Measurements from ENCODE around the gene MED29. TPM values are rescaled to one million over a fixed set of nuclear protein-coding genes. Genes with fewer than 3 reads are reported as not detected.

MED29 gene
- total RNA-seq, 1 experiment from 2014 or later: 26.7 TPM

DNA sequence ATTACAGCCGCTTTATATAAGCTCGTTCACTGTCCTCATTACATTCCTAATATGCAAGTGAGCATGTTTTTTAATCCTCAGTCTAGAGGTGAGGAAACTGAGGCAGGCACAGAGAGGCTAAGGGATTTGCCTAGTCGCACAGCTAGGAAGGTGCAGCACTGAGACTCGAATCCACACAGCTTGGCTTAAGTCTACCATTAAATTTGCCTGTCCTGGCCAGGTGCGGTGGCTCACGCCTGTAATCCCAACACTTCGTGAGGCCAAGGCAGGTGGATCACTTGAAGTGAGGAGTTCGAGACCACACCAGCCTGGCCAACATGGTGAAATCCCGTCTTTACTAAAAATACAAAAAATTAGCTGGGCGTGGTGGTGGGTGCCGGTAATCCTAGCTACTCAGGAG is 36.5 kb downstream of the MED29 start:
- no peak for DNase-seq (ENCODE audit: low spot score)

DNA sequence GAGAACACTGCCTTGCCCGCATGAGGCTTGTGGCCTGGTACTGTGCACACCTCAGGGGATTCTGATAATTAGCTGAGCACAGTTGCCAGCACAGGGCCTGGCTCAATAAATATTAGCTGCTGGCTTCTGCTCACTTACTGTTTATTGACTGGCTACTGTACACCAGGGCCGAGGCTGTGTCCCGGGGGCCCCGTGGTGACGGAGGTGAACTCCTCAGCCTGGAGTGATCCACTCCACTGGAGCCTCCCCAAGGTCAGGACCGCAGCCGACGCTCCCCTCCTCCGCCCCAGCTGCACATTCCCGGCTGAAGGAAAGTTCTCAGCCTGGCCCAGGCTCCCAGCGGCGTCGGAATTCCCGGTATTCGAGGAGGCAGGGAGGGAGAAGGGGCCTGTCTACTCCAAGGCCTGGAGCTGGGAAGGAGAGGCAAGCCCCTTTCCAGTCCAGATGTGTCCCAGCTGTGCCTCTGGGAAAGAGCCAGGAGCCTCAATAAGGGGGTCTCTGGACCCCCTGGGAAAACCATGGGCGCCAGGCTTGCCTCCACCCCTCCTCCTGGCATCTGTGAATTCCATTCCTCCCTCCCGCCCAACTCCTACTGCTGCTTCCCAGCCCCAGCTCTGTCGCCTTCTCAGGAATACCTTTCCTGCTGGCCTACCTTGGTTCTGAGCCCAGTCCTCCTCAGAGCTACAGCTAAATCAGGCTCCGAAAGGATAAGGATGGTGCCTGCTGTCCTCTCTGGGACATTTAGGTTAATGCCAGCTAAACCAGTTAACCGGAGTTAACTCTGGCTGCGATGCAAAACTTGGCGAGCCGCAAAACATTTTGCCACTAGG is 37.3 kb downstream of the MED29 start:
- DNase-seq (ENCODE audit: low spot score): no peak

DNA sequence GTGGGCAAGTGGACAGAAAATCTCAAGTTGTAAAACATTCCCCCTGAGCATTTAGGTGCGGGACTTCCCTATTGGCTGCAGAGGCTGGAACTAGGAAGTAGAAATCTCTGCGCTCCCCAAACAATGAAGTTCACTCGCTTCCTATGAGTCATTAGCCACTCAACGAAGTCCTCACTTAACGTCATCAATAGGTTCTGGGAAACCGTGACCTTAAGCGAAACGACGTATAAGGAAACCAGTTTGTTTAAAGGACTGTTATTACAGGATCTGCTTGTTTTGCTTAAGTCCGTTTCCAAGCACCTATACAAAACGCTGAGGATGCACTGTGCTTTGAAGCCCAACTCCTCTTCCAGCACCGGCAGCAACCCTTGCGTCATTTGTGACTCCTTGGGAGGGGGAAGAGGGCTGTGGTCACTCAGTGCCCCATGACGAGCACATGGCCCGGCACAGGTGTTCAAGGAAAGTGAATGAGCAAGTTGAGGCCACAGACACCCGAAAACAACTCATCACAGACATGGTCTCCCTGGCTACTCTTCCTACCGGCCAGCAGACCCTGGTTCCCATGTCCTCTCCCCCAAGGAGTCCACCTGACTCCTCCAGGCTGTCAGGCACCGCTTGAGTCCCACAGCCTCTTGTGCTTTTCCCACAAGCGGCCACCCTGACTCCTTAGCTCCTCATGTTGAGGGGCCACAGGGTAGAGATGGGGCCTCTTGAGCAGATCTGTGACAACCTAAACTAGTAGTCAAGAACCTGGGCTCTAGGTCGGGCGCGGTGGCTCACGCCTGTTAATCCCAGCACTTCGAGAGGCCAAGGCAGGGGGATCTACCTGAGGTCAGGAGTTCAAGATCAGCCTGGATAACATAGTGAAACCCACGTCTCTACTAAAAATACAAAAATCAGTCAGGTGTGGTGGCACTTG is 39.8 kb downstream of the MED29 start:
- peak; percentile 99 for DNase-seq (ENCODE audit: low spot score)

DNA sequence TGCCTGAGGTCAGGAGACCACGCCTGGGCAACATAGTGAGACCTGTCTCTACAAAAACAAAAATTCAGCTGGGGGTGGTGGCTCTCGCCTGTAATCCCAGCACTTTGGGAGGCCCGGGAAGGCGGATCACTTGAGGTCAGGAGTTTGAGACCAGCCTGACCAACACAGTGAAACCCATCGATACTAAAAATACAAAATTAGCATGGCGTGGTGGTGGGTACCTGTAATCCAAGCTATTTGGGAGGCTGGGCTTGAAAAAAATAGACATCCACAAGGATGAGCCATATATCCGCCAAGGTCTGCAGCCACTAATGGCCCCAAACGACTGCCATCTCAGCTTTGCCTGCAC is 41.5 kb downstream of the MED29 start:
- DNase-seq (ENCODE audit: low spot score): no peak

DNA sequence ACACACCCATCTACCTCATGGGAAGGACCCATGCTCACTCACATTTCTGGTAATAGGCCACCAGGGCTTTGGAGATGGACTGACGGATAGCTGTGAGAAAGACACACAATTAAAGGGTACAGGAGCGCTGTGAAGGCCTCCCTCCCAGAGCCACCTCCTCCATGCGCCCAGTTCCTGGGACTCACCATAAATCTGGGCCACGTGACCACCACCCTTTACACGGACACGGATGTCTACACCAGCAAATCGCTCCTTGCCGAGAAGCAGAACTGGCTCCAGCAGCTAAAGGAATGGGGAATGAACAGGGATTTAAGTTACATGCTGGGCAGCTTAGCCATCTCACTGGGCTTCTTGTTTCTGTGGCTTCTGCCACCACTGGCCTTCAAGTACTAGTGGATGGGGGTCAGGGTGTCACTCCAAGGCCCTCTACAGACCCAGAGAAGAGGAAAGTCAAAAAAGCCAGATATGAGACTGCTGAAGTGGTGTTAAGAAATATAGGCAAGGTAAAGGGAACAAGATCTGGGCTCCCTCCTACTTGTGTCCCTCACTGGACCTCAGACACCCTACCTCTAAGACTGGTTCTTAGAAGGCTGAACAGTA is 42.4 kb downstream of the MED29 start:
- DNase-seq (ENCODE audit: low spot score): no peak

GRCh38 chr19:39434123-39435076 is 43.2 kb downstream of the MED29 start:
- DNase-seq (ENCODE audit: low spot score): no peak

DNA sequence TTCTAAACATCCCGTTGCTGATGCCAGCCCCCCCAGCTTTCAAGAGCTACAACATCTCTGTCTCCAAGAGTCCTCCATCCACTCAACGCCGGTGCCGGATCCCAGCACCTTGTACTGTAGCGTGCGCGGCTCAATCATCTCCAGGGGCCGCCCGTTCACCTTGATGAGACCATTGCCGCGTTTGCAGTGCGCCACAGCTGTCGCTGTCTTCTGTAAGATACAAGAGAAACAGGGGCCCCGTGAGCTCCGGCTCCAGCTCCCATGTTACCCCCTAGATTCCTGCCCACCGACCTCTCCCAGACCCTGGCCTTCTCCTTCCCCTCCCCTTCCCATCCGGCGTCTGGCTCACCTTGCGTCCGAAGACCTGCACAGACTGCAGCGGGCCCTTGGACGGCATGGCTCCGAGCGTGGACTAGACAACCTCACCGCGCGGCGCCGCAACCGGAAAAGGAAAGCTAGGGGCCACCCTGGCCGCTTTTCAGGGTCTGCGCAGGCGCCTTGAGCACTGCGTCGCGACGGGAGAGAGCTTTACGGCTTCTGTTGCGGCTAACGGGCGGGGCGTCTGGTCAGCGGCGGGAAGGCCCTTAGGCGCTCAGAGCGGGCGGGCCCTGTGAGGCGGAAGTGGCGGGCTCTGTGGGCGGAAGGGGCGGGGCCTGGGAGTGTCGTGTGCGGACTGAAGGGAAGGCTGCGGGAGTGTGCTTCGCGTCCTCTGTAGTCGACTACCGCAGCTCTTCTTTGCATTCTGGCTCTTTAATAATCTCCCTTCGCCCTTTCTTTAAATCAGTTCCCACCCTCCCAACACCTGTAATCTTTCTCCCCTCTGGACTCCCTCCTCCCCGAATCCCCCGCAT is 44.5 kb downstream of the MED29 start, which contains the start of gene RPS16:
TSS of gene RPS16 (minus strand) at position 451 of the 851 bp plus-strand sequence. CDS start at position 397, 54 bp downstream.
- DNase-seq (ENCODE audit: low spot score): peak; percentile 98

DNA sequence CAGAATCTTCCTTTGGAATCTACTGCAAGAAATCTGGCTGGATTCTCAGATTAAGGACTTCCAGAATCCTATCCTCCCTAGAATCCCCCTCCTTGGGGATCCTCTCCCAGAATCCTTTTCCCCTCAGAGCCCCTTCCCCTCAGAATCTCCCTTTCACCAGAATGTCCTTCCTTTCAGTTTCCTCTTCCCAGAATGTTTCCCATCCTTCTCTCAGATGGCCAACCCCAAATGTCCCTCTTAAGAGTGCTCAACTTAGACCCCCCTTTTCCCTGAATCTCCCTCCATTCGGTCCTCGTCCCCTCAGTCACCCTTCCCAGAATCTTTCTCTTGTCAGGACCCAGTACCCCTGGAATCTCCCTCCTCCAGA is 45.2 kb downstream of the MED29 start:
- DNase-seq (ENCODE audit: low spot score): no peak

DNA sequence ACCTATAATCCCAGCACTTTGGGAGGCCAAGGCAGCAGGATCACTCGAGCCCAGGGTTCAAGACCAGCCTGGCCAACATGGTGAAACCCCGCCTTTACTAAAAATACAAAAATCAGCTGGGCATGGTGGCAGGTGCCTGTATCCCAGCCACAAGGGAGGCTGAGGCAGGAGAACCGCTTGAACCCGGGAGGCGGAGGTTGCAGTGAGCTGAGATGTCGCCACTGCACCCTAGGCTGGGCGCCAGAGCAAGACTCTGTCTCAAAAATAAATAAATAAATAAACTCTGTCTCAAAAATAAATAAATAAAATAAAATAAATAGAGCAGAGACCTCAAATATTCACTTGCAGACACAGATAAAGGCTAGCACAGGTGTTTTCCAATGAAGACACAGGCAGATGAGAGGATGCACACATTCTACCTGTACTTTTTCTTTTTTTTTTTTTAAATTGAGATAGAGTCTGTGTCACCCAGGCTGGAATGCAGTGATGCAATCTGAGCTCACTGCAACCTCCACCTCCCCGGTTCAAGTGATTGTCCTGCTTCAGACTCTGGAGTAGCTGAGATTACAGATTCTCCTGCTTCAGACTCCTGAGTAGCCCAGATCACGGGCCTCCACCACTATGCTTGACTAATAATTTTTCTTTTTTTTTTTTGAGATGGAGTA is 47.2 kb downstream of the MED29 start:
- DNase-seq (ENCODE audit: low spot score): no peak

GRCh38 chr19:39444598-39445195 is 53.5 kb downstream of the MED29 start:
- no peak for DNase-seq (ENCODE audit: low spot score)

DNA sequence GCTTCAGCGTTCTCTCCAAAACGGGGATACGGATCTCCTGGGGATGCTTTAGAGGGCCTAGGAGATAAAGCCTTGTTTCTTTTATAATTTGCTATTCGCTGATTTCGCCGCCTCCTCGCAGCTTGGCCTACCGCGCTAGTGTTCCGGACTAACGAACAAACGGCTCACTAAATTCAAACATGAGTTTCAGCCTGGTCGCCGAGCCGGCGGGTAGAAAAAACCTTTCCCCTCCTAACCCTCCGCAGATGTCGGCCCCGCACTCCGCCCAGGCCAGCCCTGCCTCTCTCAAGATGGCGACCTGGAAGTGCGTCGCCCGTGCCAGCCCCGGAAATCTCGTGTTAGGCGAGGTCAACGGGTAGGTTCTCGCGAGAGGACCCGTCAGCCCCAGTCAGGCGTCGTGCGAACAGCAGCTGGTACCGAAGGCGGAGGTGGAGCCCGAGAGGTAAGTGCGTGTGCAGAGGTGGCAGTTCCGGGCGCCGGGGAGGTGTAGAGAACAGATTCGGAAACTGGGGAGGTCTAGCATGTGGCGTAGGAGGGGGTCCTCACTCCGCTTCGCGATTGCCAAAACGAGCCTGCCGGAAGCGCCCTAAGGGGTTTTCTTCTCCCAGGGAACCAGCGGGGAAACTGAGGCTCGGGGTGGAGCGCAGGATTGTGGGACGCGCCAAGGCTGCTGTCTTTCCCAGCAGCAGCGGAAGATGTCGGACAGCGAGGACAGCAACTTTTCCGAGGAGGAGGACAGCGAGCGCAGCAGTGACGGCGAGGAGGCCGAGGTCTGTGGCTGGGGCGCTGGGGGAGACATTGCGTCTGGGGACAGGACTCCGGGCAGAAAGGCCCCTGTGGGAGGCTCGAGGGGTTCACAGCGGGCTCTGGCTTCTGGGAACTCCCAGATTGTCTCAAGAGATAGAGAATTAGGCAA is 54.3 kb downstream of the MED29 start, which contains the start of gene SUPT5H:
TSS of gene SUPT5H (plus strand) at position 387 of the 916 bp plus-strand sequence. CDS start at position 696, 309 bp downstream.
- peak; percentile 99 for DNase-seq (ENCODE audit: low spot score)

GRCh38 chr19:39446365-39447084 is 55.3 kb downstream of the MED29 start:
- no peak for DNase-seq (ENCODE audit: low spot score)

- no peak for DNase-seq (ENCODE audit: low spot score)
Observed at GRCh38 chr19:39448271-39448670, 57.1 kb downstream of the MED29 start.

GRCh38 chr19:39449116-39449797 is 58.1 kb downstream of the MED29 start:
- no peak for DNase-seq (ENCODE audit: low spot score)
